OCI-LY7 (cell line): Measurements from ENCODE around the gene BRD9. TPM values are rescaled to one million over a fixed set of nuclear protein-coding genes. Genes with fewer than 3 reads are reported as not detected.
"Not testable (repeated sequence)": the region's sequence is repeated elsewhere in the genome, so short reads cannot be mapped to it uniquely, and the experiment has no call there.

ENCODE experiments used
- BruUV-seq: library from RNA; stranded (reverse); fragments of 400-500 nt; replicated peaks from 2 replicates; lab custom pipeline; 2021; lab: Mats Ljungman, UMichigan
- CTCF ChIA-PET: fragments of 300-600 bp; sonication (Branson Sonifier 250); formaldehyde crosslinking; loops from one replicate; lab custom pipeline; 2022; ENCODE audit warnings: antibody characterized with exemption; ENCODE audit not compliant: unreplicated experiment; lab: Charles Lee
- POLR2A ChIA-PET: fragments of 300-600 bp; sonication (Branson Sonifier 250); formaldehyde crosslinking; loops from one replicate; lab custom pipeline; 2022; ENCODE audit warnings: antibody characterized with exemption; lab: Charles Lee
- DNase-seq: peaks from one replicate; pipeline ENCODE4 v3.0.0-alpha.2; 2015; ENCODE audit warnings: low spot score
- H2AFZ ChIP-seq: fragments of 200-600 bp; sonication (generic), shearing (Covaris generic); 2 replicates; pipeline ENCODE4 v1.6.1; 2014; ENCODE audit warnings: mild to moderate bottlenecking, antibody characterized with exemption, low read length, moderate library complexity
- H3K27ac ChIP-seq: fragments of 200-600 bp; sonication (generic); 2 replicates; pipeline ENCODE4 v1.5.1; 2014; ENCODE audit warnings: mixed run types, low read depth, mild to moderate bottlenecking, moderate library complexity, low read length, inconsistent platforms; ENCODE audit not compliant: poor library complexity, severe bottlenecking
- H3K36me3 ChIP-seq: fragments of 200-600 bp; sonication (generic); 2 replicates; pipeline ENCODE4 v1.6.1; 2014; ENCODE audit warnings: mild to moderate bottlenecking, antibody characterized with exemption, low read length, moderate library complexity, mixed read lengths; ENCODE audit not compliant: insufficient read depth
- H3K4me1 ChIP-seq: fragments of 200-600 bp; sonication (generic); 2 replicates; pipeline ENCODE4 v1.5.1; 2014; ENCODE audit warnings: mild to moderate bottlenecking, low read length; ENCODE audit not compliant: insufficient read depth, poor library complexity, severe bottlenecking
- H3K4me2 ChIP-seq: fragments of 200-600 bp; sonication (generic); 2 replicates; pipeline ENCODE4 v1.6.1; 2014; ENCODE audit warnings: mild to moderate bottlenecking, low read length
- H3K4me3 ChIP-seq: fragments of 200-600 bp; sonication (generic); 2 replicates; pipeline ENCODE4 v1.5.1; 2014; ENCODE audit warnings: mild to moderate bottlenecking, low read depth, low read length; ENCODE audit not compliant: poor library complexity, severe bottlenecking
- H3K79me2 ChIP-seq: fragments of 200-600 bp; sonication (generic); 2 replicates; pipeline ENCODE4 v1.6.1; 2016; ENCODE audit warnings: low read depth, mild to moderate bottlenecking, low read length, moderate library complexity, mixed read lengths; ENCODE audit not compliant: insufficient read depth
- H3K9me2 ChIP-seq: fragments of 200-600 bp; sonication (generic); 2 replicates; pipeline ENCODE4 v1.6.1; 2016; ENCODE audit warnings: mild to moderate bottlenecking, low read length, mixed read lengths; ENCODE audit not compliant: insufficient read depth
- H3K9me3 ChIP-seq: fragments of 200-600 bp; sonication (generic); 2 replicates; pipeline ENCODE4 v1.6.1; 2014; ENCODE audit warnings: mild to moderate bottlenecking, mixed run types, low read length, mixed read lengths
- H4K20me1 ChIP-seq: fragments of 200-600 bp; sonication (generic); 2 replicates; pipeline ENCODE4 v1.6.1; 2014; ENCODE audit warnings: mild to moderate bottlenecking, antibody characterized with exemption, low read length, moderate library complexity, mixed read lengths; ENCODE audit not compliant: insufficient read depth
- EZH2phosphoT487 ChIP-seq: fragments of 200-600 bp; sonication (generic); IDR thresholded peaks from 2 replicates; pipeline ENCODE4 v1.6.1; 2018; ENCODE audit warnings: low read depth, borderline replicate concordance, mild to moderate bottlenecking, mixed run types, antibody characterized with exemption, low read length, moderate library complexity, mixed read lengths
- intact Hi-C: fragments of 100-400 bp; cut with micrococcal nuclease; formaldehyde crosslinking; loops from one replicate; pipeline ENCODE4 v1.10.0; 2022; ENCODE audit not compliant: unreplicated experiment
- total RNA-seq, 2 experiments: library from RNA; depleted of rRNA in 1 of 2; stranded (reverse); fragments of >200 nt in 1 of 2; shearing (Covaris generic) in 1 of 2; gene quantifications; 2 replicates each; pipeline ENCODE4 v1.2.3, GENCODE V29; 2014 to 2022
- TF ChIP-seq, protein P1 (sequence below): fragments of 200-600 bp; sonication (generic); conservative IDR thresholded peaks from 2 replicates; pipeline ENCODE4 v1.5.1; 2014; ENCODE audit warnings: mild to moderate bottlenecking, antibody characterized with exemption, low read length, moderate library complexity, mixed read lengths

Gene BRD9
- total RNA-seq, 2 experiments from 2014 or later, result 46.7 to 78.7 TPM

DNA sequence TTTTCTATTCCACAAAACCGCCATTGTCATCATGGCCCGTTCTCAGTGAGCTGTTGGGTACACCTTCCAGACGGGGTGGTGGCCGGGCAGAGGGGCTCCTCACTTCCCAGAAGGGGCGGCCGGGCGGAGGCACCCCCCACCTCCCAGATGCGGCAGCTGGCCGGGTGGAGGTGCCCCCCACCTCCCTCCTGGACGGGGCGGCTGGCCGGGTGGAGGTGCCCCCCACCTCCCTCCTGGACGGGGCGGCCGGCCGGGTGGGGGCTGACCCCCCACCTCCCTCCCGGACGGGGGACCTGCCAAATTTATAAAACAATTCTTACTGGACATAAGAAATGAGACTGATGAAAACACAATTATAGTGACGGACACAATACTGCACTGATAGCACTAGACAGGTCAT lies 64.4 kb downstream of the BRD9 start:
- DNase-seq, H3K4me1 ChIP-seq, BruUV-seq, H3K4me3 ChIP-seq, H3K9me3 ChIP-seq, POLR2A ChIA-PET, CTCF ChIA-PET, H2AFZ ChIP-seq, H4K20me1 ChIP-seq, H3K9me2 ChIP-seq, H3K4me2 ChIP-seq, H3K36me3 ChIP-seq, H3K27ac ChIP-seq, H3K79me2 ChIP-seq, intact Hi-C loops: not testable (repeated sequence)

DNA sequence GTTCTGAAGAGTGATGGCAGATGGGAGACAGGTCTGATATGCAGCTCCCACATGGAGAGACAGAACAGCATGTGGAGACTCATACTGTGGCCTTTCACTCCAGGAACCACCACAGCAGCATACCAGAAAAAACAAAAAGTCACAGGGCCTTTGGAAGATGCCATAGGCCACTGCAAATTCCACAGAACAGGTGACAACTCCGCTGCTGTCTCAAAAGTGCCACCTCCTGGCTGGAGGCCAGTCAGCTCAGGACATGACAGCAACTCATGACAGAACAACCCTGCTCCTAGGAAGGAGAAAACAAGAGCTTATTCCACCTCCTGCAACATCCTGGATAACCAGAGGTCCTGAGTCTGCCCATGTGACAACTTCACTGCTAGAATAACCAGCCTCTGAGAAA lies 67.1 kb downstream of the BRD9 start:
- H3K9me2 ChIP-seq, H3K4me3 ChIP-seq, intact Hi-C loops, H3K9me3 ChIP-seq, H3K4me2 ChIP-seq, H4K20me1 ChIP-seq, DNase-seq, CTCF ChIA-PET, POLR2A ChIA-PET, H3K79me2 ChIP-seq, H2AFZ ChIP-seq, BruUV-seq, H3K4me1 ChIP-seq, H3K27ac ChIP-seq: not testable (repeated sequence)
- peaks cover 12% of the 10 kb centered on the region; the same call in 1 of the 2 replicates for H3K36me3 ChIP-seq

DNA sequence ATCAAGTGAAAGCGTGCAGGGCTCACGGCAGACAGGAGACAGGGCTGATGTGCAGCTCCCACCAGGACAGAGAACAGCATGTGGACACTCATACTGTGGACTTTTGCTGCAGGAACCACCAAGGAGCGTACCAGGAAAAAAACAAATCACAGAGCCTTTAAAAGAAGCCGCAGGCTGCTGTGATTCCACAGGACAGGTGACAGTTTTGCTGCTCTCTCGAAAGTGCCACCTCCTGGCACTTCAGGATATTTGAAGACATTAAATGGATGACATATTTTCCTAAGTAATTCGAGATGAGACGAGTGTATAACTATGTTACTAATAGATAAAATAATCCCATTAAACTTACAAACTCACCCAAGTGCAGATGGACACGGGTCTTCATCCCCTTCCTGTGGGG lies 71.1 kb downstream of the BRD9 start:
- BruUV-seq, result no TSS peak
- H3K4me2 ChIP-seq, result no peak overlapping the region
- H3K9me2 ChIP-seq, result no peaks in the 10 kb centered on the region
- peaks cover 16% of the 10 kb centered on the region for H3K36me3 ChIP-seq
- no peaks in the 10 kb centered on the region for H3K4me1 ChIP-seq
- no peak for TF ChIP-seq EZH2phosphoT487
- TF ChIP-seq, protein P1, sequence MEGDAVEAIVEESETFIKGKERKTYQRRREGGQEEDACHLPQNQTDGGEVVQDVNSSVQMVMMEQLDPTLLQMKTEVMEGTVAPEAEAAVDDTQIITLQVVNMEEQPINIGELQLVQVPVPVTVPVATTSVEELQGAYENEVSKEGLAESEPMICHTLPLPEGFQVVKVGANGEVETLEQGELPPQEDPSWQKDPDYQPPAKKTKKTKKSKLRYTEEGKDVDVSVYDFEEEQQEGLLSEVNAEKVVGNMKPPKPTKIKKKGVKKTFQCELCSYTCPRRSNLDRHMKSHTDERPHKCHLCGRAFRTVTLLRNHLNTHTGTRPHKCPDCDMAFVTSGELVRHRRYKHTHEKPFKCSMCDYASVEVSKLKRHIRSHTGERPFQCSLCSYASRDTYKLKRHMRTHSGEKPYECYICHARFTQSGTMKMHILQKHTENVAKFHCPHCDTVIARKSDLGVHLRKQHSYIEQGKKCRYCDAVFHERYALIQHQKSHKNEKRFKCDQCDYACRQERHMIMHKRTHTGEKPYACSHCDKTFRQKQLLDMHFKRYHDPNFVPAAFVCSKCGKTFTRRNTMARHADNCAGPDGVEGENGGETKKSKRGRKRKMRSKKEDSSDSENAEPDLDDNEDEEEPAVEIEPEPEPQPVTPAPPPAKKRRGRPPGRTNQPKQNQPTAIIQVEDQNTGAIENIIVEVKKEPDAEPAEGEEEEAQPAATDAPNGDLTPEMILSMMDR, result no peak
- no peaks in the 10 kb centered on the region for H3K79me2 ChIP-seq
- POLR2A ChIA-PET, result no interaction called here
- H3K4me3 ChIP-seq, result no peak overlapping the region
- intact Hi-C loops, result no loop called here
- H3K9me3 ChIP-seq, result no peaks in the 10 kb centered on the region
- DNase-seq, result no peak
- H3K27ac ChIP-seq, result no peak overlapping the region
- no peaks in the 10 kb centered on the region for H4K20me1 ChIP-seq
- H2AFZ ChIP-seq, result no peak overlapping the region
- CTCF ChIA-PET, result no interaction called here

DNA sequence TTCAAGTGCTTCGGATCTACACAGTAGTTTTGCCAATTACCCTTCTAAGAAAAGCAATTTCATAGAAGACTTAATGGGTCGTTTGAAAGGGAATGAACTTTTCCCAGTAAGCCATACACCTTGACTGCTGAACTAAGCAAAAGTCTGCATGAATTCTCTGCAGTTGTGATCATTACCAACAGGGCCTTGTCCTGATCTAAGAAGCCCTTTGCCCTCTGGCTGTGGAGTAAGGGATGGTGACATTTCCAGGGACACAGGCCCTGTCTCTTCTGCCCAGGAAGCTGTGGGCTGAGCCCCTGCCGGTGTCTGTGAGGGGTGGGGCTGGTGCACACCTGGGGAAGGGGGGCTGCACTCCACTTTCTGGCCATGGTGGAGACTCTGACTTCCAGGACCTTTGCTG lies 72.4 kb downstream of the BRD9 start:
- Histone ChIP-seq H3K27ac (no peak overlapping the region), H4K20me1 (no peaks in the 10 kb centered on the region), H3K4me3 (no peak overlapping the region), H3K4me1 (no peaks in the 10 kb centered on the region), H3K9me2 (no peaks in the 10 kb centered on the region), H3K4me2 (no peak overlapping the region), H3K79me2 (no peaks in the 10 kb centered on the region), H2AFZ (no peak overlapping the region), H3K36me3 (peaks cover 24% of the 10 kb centered on the region), H3K9me3 (no peaks in the 10 kb centered on the region)
- BruUV-seq, result no TSS peak
- no peak for DNase-seq
- TF ChIP-seq EZH2phosphoT487, result no peak
- TF ChIP-seq, protein P1, result no peak
- intact Hi-C loops, result no loop called here
- ChIA-PET CTCF (no interaction called here), POLR2A (no interaction called here)
